Middle frontal gyrus (tissue), 1 donor: Measurements from ENCODE around the gene RALGDS.
"Not testable (repeated sequence)": the region's sequence is repeated elsewhere in the genome, so short reads cannot be mapped to it uniquely, and the experiment has no call there.

ENCODE experiments used
- DNase-seq: peaks from one replicate; pipeline ENCODE4 v3.0.0-alpha.2; 2015; ENCODE audit warnings: low spot score; ENCODE audit errors: extremely low spot score

The RALGDS gene

DNA sequence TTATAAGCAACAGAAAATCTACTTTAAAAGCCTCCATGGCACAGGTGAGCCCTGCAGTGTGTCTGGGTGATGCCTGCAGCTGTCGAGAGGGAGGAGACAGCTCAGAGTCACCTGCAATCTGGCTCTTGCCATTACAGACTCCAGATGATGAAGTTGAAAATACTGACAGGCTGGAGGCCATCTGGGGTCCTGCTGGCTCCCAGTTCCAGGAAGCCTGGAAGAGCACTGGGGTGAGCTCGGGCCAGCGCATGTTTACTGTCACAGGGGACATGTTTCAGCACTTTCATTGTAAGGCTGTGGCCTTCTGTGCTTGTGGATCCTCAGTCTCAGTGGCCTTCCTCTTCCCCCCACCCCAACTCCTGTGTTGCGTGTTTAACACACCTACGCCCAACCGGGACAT lies 30.9 kb downstream of the RALGDS start:
- DNase-seq, result no peak

DNA sequence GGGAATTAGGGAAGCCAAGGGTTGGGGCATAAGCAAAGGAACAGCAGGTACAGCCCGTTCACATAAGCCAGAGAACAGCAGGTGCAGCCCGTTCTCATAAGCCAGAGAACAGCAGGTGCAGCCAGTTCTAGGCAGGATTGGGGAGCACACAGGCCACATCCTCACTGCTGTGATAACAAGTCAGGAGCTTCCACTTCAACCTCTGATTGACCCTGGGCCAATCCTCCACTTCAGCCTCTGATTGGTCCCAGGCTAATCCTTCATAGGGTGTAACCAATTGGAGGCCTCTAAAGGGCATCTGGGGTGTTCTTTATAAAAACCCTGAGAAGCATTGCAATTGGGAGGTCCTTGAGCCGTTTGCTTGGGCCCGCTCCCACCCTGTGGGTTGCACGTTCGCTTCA lies 31.8 kb downstream of the RALGDS start:
- no peak for DNase-seq

DNA sequence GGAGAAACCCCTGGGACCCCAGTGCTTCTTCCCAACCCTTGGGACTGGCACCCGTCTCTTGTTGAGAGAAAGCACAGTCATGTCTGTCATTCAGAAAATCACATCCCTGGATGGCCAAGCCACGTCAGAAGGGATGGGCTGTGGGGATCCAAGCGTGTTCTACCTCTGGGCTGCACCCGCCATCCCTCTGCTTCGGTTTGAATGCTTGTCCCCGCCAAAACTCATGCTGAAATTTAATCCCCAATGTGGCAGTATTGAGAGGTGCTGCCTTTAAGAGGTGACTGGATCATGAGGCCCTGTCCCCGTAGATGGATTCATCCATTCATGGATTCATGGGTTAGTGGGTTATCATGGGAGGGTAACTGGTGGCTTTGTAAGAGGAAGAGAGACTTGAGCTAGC lies 32.3 kb downstream of the RALGDS start:
- DNase-seq, result no peak

DNA sequence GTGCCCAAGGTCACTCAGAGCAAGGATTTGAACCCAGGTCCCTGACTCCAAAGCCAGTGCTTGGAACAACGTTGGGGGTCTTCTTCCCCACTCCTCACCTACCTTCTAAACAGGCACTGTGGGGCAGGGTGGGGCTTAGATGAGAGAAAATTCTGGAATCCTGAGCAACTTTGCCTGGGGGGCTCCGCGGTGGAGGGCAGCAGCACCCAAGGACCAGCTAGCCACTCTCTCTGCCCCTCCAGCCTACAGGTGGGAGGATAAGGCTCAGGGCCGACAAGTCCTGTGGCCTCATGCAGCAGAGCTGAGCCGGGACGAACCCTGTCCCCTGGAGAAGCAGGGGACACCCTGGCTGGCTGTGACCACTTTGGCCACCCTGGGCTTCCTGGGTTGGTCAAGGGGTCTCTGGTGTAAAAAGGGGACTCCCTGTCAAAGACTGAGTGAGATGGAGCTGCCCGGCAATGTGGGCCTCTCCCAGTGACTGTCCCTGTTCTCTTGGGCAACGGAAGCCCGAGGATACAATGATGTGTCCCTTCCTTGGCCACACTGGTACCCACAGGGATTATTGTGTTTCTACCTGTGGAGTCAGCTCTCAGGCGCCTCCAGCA lies 32.8 kb downstream of the RALGDS start:
- no peak for DNase-seq

DNA sequence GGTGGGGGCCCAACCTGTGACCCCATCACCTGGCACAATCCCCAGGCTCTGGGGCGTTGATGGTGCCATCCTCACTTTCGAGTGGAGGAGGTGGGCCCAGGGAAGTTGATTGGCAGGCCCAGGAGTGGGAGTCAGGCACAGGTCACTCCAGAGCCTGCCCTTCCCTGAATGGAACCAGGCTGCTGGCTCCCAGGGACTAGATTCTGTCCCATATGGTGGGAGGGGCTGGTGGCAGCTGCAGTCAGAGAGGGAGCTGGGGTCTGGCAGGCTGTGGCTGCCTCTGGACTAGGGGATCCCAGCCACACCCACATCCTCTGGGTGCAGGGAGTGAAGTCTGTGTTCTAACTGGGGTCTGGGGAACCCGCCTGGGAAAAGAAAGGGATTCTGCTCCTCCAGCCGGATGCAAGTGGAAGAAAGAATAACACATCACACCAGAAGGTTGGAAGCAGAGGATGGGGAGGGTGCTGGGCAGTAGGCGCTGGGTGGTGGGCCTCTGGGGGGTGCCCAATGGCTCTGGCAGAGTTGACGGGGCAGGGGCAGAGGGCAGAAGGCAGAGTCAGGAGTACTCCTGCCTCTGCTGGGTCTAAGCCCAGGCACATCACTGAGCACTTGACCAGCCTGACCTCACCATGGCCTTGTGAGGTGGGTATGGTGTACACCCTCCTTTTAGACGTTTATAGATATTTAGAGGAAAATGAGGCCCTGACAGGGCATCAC lies 33.5 kb downstream of the RALGDS start:
- DNase-seq, result no peak

DNA sequence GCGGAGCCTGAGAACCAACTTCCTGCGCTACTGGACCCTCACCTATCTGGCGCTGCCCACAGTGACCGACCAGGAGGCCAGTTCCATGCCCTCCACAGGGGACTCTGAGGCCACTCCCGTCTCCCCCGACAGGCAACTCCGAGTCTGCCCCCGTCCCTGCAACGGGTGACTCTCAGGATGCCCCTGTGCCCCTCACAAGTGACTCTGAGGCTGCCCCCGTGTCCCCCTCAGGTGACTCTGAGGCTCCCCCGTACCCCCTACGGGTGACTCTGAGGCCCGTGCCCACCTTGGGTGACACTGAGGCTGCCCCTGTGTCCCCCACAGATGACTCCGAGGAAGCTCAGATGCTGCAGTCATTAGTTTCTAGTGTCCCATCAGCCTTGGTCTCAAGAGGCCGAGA lies 34.1 kb downstream of the RALGDS start:
- no peak for DNase-seq

DNA sequence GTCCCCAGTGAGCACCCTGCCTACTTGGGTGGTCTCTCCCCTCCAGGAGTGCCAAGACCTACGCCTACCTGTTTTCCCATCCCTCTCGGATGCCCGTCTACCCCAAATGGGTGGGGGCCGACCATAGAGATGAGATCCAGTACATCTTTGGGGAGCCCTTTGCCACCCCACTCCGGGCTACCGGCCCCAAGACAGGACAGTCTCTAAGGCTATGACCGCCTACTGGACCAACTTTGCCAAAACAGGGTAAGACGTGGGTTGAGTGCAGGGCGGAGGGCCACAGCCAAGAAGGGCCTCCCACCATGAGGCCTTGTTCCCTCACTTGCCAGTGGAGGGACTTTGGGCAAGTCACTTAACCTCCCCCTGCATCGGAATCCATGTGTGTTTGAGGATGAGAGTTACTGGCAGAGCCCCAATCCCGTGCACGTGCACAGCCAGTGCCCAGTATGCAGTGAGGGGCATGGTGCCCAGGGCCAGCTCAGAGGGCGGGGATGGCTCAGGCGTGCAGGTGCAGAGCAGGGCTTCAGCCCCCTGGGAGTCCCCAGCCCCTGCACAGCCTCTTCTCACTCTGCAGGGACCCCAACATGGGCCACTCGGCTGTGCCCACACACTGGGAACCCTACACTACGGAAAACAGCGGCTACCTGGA lies 34.7 kb downstream of the RALGDS start:
- DNase-seq, result not testable (repeated sequence)

DNA sequence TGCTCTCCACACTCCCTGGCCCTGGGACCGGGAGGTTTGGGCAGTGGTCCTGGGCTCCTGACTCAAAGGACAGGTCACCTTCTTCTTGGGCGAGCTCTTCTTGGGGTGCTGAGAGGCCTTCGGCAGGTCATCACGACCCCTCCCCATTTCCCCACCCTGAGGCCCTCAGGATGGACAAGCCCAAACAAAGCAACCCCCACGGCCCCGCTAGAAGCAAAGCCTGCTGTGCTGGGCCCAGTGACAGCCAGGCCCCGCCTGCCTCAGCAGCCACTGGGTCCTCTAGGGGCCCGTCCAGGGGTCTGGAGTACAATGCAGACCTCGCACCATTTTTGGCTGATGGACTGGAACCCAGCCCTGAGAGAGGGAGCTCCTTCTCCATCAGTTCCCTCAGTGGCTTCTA lies 37.4 kb downstream of the RALGDS start:
- not testable (repeated sequence) for DNase-seq

DNA sequence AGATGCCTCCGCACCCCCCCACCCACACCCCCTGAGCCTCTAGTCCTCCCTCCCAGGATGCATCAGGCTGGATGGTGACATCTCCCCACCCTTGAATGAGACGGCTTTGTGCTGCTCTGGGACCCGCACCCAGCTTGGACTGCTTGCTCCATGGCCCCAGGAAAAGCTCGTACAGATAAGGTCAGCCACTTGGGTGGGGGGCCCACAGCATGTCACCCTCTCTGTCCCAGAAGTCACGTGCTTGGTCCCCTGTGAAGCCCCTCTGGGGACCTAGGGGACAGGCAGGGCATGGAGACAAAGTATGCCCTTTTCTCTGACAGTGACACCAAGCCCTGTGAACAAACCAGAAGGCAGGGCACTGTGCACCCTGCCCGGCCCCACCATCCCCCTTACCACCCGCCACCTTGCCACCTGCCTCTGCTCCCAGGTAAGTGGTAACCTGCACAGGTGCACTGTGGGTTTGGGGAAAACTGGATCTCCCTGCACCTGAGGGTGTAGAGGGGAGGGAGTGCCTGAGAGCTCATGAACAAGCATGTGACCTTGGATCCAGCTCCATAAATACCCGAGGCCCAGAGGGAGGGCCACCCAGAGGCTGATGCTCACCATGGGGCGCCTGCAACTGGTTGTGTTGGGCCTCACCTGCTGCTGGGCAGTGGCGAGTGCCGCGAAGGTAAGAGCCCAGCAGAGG lies 38.9 kb downstream of the RALGDS start:
- not testable (repeated sequence) for DNase-seq

DNA sequence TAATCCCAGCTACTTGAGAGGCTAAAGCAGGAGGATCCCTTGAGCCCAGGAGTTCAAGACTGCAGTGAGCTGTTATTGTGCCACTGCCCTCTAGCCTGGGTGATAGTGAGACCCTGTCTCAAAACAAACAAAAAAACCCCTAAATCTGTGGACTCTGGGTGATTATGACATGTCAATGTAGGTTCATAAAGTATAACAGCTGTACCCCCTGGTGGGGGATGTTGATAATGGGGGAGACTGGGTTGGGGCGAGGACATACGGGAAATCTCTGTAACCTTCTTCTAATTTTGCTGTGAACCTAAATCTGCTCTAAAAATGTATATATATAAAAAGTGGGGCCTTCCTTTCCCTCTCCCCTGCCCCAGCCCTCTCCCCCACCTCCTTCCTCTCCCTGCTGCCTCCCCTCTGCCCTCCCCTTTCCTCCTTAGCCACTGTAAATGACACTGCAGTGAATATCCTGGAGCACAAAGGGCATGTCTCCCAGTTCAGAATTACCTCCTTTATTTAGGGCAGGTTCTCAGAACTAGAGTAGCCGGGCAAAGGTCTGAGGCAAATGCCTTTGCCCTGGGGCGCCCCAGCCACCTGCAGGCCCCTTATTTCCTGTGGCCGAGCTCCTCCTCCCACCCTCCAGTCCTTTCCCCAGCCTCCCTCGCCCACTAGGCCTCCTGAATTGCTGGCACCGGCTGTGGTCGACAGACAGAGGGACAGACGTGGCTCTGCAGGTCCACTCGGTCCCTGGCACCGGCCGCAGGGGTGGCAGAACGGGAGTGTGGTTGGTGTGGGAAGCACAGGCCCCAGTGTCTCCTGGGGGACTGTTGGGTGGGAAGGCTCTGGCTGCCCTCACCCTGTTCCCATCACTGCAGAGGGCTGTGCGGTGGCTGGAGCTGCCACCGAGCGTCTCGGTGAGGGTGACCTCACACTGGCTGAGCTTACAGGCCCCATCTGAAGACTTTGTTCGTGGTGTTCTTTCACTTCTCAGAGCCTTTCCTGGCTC lies 40.0 kb downstream of the RALGDS start:
- not testable (repeated sequence) for DNase-seq

DNA sequence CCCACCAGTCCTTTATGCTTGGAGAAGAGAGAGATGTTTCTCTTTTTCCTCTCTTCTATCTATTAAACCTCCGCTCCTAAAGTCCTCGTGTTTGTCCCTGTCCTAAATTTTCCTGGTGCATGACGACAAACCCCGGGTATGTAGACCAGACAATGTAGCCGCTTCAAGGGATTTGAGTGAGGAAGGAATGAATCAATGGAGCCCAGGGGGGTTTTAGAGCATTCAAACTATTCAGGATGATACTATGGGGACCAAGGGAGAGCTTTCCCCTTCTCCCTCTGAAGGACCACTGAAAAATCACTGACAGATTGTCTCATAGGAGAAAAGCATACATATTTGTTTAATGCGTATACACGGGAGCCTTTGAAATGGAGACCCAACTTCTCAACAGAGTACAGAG lies 40.9 kb downstream of the RALGDS start:
- no peak for DNase-seq

DNA sequence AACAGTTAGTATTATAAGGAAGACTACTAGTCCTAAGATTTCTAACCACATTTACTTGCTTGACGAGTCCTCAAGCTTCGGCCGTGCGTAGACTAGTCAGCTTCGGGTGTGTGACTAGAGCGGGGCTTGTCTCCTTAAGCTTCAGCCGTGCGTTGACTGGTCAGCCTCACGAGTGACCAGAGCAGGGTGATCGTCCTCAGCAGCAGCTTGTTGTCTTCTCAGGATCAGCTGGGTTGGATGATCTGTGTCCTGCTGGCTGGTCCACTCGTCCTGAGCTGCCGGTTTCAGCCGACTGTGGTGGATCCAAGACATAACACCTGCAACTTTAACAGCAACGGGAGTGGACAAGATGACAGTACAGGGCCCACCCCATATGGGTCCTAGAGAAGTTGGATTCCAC lies 42.6 kb downstream of the RALGDS start:
- no peak for DNase-seq

DNA sequence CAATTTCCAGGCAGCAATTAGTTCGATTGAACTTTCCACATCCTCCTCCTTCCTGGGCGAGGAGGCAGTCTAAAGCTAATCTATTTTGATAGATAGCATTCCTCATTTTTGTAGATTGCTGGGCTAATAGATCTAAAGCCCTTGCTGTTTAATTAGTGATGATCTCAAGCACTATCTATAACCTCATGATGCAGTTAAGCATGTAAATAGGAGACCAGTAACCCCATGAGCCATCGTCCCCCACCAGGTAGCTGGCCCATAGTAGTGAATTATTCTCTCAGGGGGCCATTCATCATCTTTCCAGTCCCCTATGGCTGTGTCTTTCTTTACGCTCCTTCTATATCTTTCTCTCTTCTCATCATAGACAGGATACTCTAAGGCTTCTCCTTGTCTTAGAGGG lies 44.3 kb downstream of the RALGDS start:
- DNase-seq, result no peak

DNA sequence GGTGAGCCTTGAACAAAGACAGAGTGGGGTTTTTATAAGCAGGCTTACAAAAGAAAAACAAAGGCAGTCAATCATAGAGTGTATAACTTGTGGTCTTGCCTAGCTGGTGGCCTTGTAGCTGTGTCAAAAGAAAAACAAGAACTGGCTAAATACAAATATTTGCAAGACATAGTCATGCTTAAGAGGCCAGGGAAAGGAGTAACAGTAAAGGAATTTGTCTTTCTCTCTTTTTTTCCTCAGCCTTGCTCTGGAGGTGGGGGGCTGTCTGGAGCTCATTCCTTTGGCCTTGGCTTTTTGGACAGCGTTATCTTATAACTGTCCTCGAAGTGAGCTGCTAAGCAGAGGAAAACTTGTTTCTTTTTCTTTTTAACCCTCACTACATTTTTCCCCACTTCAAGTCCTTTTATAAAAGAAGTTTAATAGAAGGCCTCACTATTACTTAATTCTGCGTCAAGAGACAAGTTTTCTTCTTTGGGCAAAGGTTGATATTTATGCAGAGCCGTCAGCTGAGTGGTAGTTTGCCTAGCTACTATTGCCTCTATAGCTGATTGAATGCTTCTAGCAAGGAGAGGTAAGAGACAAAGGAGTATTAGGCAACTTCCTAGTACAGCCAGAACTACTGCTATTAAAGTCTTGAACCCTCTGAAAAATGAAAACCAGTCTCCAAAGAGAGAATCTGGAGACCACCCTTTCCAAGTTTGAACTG lies 45.0 kb downstream of the RALGDS start:
- DNase-seq, result no peak

DNA sequence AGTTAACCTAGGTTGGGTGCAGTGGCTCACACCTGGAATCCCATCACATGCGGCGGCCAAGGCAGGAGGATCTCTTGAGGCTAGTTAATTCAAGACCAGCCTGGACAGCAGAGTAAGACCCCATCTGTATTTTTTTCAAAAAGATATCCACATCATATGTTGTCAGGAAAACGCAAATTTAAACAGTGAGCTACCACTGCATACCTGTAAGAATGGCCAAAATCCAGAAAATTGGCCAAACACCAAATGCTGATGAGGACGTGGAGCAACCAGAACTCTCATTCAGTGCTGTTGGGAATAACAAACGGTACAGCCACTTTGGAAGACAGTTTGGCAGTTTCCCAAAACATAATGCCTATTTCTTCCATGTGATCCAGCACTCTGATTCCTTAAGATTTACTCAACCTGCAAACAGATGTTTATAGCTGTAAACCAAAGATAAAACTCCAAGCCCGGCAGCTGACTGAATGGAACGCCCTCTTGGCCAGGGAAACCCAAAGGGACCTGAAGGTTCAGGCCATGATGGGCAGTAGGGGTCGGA lies 46.9 kb downstream of the RALGDS start:
- DNase-seq, result no peak

DNA sequence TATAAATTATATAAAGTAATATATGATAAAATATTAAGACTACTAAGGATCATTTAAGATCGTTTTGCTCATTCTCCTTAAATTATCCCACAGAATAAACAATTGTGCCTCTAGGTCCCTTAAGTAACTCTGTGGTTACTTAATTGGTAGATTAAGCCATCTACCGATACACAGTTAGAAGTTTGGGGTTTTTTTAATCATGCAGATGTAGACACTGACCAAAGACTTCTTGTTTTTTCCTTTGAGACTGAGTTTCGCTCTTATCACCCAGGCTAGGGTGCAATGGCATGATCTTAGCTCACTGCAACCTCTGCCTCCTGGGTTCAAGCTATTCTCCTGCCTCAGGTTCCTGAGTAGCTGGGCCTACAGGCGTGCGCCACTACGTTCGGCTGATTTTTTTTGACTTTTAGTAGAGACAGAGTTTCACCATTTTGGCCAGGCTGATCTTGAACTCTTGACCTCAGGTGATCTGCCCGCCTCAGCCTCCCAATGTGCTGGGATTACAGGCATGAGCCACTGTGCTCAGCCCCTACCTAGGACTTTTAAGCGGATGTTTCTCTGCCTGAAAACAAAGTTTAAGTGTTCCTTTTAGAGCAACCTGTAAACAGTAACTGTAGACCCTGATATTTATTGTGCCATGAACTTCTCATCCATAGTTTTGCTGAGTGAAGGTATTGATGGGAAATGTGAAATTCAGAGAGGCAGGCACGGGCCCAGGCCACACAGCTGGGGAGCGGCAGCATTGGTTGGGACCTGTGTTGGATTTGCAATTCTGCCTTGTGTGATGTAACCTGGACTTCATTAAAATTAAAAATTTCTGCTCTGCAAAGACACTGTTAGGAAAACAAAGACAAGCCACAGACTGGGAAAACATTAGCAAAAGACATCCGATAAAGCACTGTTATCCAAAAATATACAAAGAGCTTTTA lies 47.7 kb downstream of the RALGDS start:
- no peak for DNase-seq

DNA sequence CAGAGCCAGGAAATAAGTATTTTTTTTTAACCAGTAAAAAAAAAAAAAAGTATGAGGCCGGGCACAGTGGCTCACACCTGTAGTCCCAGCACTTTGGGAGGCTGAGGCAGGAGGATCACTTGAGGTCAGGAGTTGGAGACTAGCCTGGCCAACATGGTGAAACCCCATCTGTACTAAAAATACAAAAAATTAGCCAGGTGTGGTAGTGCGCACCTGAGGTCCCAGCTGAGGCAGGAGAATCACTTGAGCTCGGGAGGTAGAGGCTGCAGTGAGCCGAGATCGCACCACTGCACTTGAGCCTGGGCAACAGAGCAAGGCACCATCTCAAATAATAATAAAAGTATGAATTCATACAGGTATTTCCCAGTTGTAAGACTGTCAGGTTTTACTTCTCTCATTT lies 48.8 kb downstream of the RALGDS start:
- DNase-seq, result not testable (repeated sequence)

DNA sequence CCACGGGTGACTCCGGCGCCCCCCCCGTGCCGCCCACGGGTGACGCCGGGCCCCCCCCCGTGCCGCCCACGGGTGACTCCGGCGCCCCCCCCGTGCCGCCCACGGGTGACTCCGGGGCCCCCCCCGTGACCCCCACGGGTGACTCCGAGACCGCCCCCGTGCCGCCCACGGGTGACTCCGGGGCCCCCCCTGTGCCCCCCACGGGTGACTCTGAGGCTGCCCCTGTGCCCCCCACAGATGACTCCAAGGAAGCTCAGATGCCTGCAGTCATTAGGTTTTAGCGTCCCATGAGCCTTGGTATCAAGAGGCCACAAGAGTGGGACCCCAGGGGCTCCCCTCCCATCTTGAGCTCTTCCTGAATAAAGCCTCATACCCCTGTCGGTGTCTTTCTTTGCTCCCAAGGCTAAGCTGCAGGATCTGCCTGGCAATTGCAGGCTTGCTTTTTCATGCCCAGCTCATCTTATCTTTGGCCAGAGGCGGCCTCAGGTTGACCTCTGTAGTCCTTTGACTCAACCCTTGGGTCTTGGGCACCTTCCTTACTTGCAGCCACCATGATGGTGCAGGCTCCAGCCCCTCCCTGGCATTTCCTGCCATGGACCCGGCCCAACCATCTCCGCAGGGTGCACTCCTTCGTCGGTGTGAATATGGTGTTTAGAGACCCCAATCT lies 49.4 kb downstream of the RALGDS start:
- no peak for DNase-seq
